NCI-H1092 (cell line): ENCODE measurements around the gene TOR4A.

Experiments used
- DNase-seq: peaks from one replicate; lab custom pipeline; 2025; lab: John Stamatoyannopoulos, UW

Gene TOR4A

GRCh38 chr9:137295238-137295811, 17.8 kb downstream of the TOR4A start:
- DNase-seq = no peak

GRCh38 chr9:137295849-137296669, 18.5 kb downstream of the TOR4A start:
- no peak for DNase-seq

- DNase-seq = no peak
Observed at GRCh38 chr9:137296670-137297664, 19.4 kb downstream of the TOR4A start.

- DNase-seq = no peak
Observed at GRCh38 chr9:137297966-137298365, 20.4 kb downstream of the TOR4A start.

- DNase-seq = no peak
Observed at GRCh38 chr9:137298401-137299202, 21.1 kb downstream of the TOR4A start.

- no peak for DNase-seq
Observed at GRCh38 chr9:137299203-137299565, 21.7 kb downstream of the TOR4A start.

- DNase-seq = no peak
Observed at GRCh38 chr9:137299938-137300337, 22.4 kb downstream of the TOR4A start.

GRCh38 chr9:137300567-137301080, 23.1 kb downstream of the TOR4A start:
- no peak for DNase-seq

- no peak for DNase-seq
Observed at GRCh38 chr9:137301081-137301947, 23.8 kb downstream of the TOR4A start.

- peak; percentile 75 for DNase-seq
Observed at GRCh38 chr9:137302118-137302448, 24.6 kb downstream of the TOR4A start, which contains the start of gene NRARP. NRARP (minus strand) TSS chr9:137302271; CDS start chr9:137301928, 343 bp downstream.

GRCh38 chr9:137302449-137303150, 25.1 kb downstream of the TOR4A start:
- peak; percentile 56 for DNase-seq

- DNase-seq = no peak
Observed at GRCh38 chr9:137303151-137303892, 25.8 kb downstream of the TOR4A start.

GRCh38 chr9:137303893-137304382, 26.4 kb downstream of the TOR4A start:
- no peak for DNase-seq

GRCh38 chr9:137304383-137305059, 27.0 kb downstream of the TOR4A start:
- no peak for DNase-seq

- peak; percentile 38 for DNase-seq
Observed at GRCh38 chr9:137305060-137305797, 27.7 kb downstream of the TOR4A start.

- DNase-seq = no peak
Observed at GRCh38 chr9:137305798-137306065, 28.2 kb downstream of the TOR4A start.

- no peak for DNase-seq
Observed at GRCh38 chr9:137306066-137306849, 28.7 kb downstream of the TOR4A start.
